Measurements from ENCODE around the gene MYO5C. TPM values are rescaled to one million over a fixed set of nuclear protein-coding genes. Genes with fewer than 3 reads are reported as not detected.
A peak's percentile ranks its signal among the peaks of the same experiment; 100 is the strongest.

MYO5C gene
- 0.84 TPM for polyA plus RNA-seq (2012; ENCODE audit: insufficient read depth, insufficient read length)

- no peak within 1 kb of the TSS for H3K4me3 ChIP-seq (ENCODE audit: low read length)
- no peak for DNase-seq (ENCODE audit: low read depth, low spot score)
These were observed at the start of gene MYO5C for GRCh38 chr15:52295421-52296001. MYO5C (minus strand) TSS chr15:52295804; CDS start chr15:52295636, 168 bp downstream.

GRCh38 chr15:52344592-52344991, 49.0 kb upstream of the MYO5C start:
- DNase-seq (ENCODE audit: low read depth, low spot score): no peak
- no peak overlapping the region for H3K4me3 ChIP-seq (ENCODE audit: low read length)

DNA sequence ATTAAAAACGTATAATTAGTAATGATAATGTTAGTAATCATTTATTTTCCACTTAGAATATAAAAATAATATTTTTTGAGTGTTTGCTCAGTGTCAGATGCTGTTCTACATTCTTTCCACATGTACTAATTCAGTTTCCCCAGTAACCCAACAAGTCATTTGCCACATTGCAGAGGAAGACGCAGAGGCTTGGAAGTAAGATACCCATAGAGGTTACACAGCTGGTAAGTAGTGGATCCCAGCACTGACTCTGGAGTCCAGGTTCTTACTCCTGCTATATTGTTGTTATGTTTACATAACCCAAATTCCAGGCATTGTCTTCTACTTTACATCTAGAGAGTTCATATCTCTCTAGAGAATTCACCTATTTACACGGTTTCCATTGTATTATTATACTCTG, 48.2 kb upstream of the MYO5C start:
- DNase-seq (ENCODE audit: low read depth, low spot score): no peak

GRCh38 chr15:52340093-52340492, 44.5 kb upstream of the MYO5C start:
- no peak overlapping the region for H3K4me3 ChIP-seq (ENCODE audit: low read length)
- DNase-seq (ENCODE audit: low read depth, low spot score): no peak

More for the DNA sequence above, 48.2 kb upstream of the MYO5C start:
- no peak overlapping the region for H3K4me3 ChIP-seq (ENCODE audit: low read length)

DNA sequence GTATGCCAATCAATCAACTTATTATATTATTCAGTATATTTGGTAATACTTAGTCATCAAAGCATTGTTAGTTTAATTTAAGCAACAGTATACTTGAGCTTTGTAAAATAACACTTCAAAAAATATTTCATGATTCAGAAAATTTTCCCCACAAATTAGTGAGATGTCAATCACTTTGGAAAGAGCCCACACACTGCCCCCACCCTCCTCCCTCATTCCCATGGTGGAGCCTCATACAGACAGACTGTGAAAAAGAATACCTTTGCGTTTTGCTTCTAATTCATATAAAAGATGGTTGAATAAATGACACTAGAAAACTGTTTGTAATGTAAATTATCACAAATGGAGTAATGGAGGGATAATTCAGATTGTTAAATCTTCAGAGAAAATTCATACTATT, 43.3 kb upstream of the MYO5C start:
- DNase-seq (ENCODE audit: low read depth, low spot score): no peak
- H3K4me3 ChIP-seq (ENCODE audit: low read length): no peak overlapping the region

DNA sequence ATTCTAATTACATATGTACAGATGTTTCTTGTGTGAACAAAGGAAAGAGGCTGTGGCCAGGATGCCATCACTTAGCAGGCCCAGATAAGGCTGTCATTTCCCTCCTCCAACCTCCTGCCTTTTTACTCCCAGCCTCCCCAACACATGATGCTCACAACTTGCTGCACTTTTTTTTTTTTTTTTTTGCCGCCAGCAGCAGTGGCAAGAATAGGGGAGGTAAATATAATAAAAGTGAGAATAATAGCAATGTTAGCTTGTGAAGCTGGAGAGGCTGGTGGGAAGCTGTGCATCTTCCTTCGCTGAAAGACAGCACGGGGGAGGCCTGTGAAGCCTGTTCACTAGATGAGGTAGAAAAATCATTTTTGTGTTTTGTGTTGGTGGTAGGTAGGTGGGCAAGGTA, 42.5 kb upstream of the MYO5C start:
- no peak overlapping the region for H3K4me3 ChIP-seq (ENCODE audit: low read length)
- DNase-seq (ENCODE audit: low read depth, low spot score): peak; percentile 70

- no peak overlapping the region for H3K4me3 ChIP-seq (ENCODE audit: low read length)
- no peak for DNase-seq (ENCODE audit: low read depth, low spot score)
These were observed 41.7 kb upstream of the MYO5C start for GRCh38 chr15:52337198-52337853.

DNA sequence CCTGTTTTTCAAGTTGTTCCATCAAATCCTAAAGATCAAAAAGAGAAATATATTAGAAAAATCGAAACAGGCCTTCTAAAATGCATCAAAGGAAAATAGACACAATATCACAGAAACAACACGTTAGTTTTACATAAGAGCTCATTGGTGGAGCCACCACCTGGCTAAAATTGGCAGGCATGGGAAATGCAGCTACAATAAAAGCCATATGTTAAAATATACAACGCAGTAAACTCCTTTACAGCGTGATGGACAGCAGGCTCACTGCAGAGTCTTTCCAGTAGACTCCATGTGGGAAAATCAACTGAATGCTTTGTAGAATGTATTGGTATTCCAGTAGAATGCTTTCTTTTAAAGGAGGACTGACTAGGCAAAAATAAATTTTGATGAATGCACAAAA, 40.9 kb upstream of the MYO5C start:
- peak; percentile 18 for DNase-seq (ENCODE audit: low read depth, low spot score)
- no peak overlapping the region for H3K4me3 ChIP-seq (ENCODE audit: low read length)

- no peak overlapping the region for H3K4me3 ChIP-seq (ENCODE audit: low read length)
- no peak for DNase-seq (ENCODE audit: low read depth, low spot score)
These were observed 39.0 kb upstream of the MYO5C start for GRCh38 chr15:52334491-52335160.

DNA sequence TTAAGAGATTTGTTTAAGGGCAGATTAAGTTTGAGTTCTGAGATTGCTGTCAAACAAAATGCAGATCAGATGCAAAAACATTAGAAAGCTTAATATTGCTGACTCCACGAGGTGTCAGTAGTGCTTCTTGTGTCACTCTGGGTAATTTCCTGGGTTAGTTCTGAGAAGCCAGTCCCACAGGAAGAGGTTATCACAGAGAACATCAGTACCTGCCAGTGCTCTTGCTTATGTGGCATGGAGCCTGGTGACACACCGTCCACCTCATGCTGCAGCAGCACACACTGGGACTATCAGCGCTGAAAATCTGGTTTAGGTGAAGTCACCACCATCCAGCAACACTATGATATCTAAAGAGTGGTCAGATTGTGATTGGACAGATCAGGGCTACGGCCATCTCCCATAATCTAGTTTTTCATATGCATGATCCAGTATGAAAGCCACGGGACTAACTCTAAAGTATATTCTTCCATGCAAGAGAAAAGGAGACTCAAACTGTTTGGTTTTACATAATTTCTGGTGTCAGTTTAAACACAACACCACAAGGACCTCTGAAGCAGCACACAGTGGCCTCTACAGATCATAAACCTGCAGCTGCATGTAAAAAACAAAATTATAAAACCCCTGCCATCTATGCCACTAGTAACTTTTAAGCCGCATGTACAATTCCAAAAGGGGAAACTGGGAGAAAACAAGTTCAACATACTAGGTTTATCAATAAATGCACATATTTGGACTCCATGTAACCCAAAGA, 36.1 kb upstream of the MYO5C start:
- no peak overlapping the region for H3K4me3 ChIP-seq (ENCODE audit: low read length)
- peak; percentile 86 for DNase-seq (ENCODE audit: low read depth, low spot score)

DNA sequence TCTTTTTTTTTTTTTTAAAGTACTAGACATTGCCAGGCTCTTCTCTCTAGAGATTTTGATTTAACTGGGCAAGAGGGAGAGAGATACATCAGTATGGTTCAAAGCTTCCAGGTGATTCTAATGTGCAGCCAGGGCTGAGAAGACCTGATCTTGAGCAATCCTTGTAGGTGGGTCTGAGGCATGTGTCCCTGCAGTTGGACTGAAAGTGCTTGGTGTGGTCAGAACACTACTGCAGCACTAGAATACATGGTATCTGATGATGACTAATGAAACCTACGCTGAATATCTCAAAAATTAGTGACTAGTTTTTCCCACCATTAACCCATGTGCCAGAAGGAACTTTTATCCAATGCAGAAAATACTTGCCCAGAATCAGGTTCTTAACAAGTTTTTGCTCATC, 34.4 kb upstream of the MYO5C start:
- H3K4me3 ChIP-seq (ENCODE audit: low read length): no peak overlapping the region
- DNase-seq (ENCODE audit: low read depth, low spot score): no peak

DNA sequence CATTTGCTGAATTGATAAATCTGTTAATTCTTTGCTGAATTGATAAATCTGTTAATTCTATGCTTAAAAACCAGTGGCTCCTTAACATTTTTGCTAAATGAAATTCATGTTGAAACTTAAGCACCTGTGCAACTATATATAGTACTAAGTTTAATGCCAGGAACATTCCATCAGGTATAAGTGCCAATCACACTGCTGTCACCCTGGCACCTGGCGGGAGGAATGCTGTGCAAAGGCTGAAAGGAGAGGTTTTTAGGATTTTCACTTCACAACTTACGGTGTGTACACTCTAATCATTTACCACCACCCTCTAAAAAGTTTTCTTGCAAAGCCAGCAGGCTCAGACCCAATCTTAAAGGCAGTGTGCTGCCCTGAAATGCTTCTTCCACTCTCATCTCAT, 33.5 kb upstream of the MYO5C start:
- no peak overlapping the region for H3K4me3 ChIP-seq (ENCODE audit: low read length)
- DNase-seq (ENCODE audit: low read depth, low spot score): no peak

GRCh38 chr15:52328680-52329079, 33.1 kb upstream of the MYO5C start:
- DNase-seq (ENCODE audit: low read depth, low spot score): no peak
- H3K4me3 ChIP-seq (ENCODE audit: low read length): no peak overlapping the region

- no peak overlapping the region for H3K4me3 ChIP-seq (ENCODE audit: low read length)
- DNase-seq (ENCODE audit: low read depth, low spot score): no peak
These were observed 31.2 kb upstream of the MYO5C start for GRCh38 chr15:52326756-52327155.

- DNase-seq (ENCODE audit: low read depth, low spot score): no peak
- H3K4me3 ChIP-seq (ENCODE audit: low read length): no peak overlapping the region
These were observed 28.5 kb upstream of the MYO5C start for GRCh38 chr15:52324109-52324508.

DNA sequence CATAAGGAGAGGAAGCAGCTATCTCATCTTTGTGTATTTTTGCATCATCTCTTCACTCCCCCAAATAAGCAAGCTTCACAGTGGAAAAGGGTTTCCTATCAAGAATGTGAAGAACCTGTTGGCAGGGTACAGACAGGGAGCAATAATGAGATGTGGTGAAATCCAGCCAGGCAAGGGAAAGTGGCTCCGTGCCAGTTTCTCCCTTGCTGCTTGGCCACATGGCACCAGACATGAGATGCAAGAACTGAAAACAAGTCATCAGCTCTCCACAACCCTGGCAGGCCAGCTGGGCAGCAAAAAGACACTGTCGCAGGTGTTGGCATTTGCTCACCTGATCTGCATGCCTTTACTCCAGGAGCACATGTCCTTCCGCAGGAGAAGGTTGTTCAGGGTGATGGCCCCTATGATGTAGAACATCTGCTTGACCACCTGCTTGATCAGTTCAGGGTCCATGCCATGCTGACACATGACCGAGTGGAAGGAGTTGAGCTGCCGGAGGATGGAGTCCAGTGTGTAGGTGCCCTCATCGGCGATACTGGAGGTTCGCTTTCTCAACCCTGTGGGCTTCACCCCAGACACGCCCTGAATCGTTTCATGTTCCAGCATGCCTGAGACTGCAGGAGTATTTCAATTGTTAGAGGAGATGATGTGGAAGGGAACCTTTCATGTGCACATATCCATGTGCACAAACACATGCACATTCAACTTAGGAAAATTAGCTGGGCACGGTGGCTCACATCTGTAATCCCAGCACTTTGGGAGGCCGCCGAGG, 23.3 kb upstream of the MYO5C start:
- no peak overlapping the region for H3K4me3 ChIP-seq (ENCODE audit: low read length)
- DNase-seq (ENCODE audit: low read depth, low spot score): no peak

DNA sequence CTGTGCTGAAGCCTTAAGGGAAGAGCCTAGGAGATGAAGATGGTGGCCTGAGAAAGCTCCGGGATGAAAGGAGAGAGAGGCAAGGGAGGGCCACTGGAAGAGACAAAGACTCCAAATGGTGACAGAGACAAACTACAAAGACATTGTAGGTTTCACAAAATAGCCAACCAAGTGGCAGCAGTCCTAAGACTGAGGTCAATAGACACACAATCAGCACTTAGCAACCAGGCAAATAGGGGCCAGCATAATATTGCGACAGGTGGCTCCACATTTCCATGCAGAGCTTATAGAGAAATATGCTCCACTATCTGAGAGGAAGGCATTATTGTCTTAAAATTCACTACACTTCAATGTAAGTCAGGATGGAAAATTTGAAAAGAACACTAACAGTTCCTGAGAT, 22.1 kb upstream of the MYO5C start:
- no peak for DNase-seq (ENCODE audit: low read depth, low spot score)
- H3K4me3 ChIP-seq (ENCODE audit: low read length): no peak overlapping the region

DNA sequence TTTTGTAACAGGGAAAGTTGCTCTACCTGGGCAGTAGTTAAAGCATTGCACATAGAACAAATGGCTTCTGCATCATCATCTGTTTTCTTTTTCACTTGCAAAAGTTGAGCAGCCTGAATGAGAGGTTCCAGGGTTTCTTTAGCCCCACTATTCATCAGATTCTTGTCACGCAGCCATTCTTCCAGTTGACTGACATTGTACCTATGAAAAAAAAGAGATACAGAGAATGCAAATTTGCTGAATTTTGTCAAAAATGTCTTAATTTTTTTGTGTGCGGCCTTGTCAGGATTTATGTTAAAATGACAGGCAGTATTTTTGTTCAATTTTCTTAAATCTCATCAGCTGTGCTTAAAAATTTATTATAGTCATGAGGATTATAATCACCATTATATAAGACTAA, 21.4 kb upstream of the MYO5C start:
- H3K4me3 ChIP-seq (ENCODE audit: low read length): no peak overlapping the region
- DNase-seq (ENCODE audit: low read depth, low spot score): no peak

GRCh38 chr15:52309154-52309548, 13.5 kb upstream of the MYO5C start:
- H3K4me3 ChIP-seq (ENCODE audit: low read length): no peak overlapping the region
- DNase-seq (ENCODE audit: low read depth, low spot score): no peak

Data from Jurkat, Clone E6-1 (cell line).